HepG2 (cell line): Measurements from ENCODE around the gene ELAVL4. TPM values are rescaled to one million over a fixed set of nuclear protein-coding genes. Genes with fewer than 3 reads are reported as not detected.
A peak's percentile ranks its signal among the peaks of the same experiment; 100 is the strongest.

Experiments
- AHDC1 ChIP-seq: sonication (generic); formaldehyde crosslinking; IDR thresholded peaks from 2 replicates; pipeline ENCODE4 v1.5.1; 2020; ENCODE audit warnings: mild to moderate bottlenecking, missing genetic modification reagents, borderline replicate concordance
- BHLHE40 ChIP-seq: IDR thresholded peaks from 2 replicates; pipeline ENCODE4 v1.6.1; 2011; ENCODE audit warnings: low read length, improper control_type of control experiment
- CEBPB ChIP-seq: IDR thresholded peaks from 2 replicates; pipeline ENCODE4 v1.6.1; 2011; ENCODE audit warnings: low read depth, low read length, improper control_type of control experiment, borderline replicate concordance
- CTCF ChIP-seq: sonication (generic); formaldehyde crosslinking; IDR thresholded peaks from 2 replicates; pipeline ENCODE4 v1.5.0; 2020; ENCODE audit warnings: mild to moderate bottlenecking, missing genetic modification reagents, moderate library complexity
- FOSL2 ChIP-seq: sonication (generic); formaldehyde crosslinking; IDR thresholded peaks from 2 replicates; pipeline ENCODE4 v1.4.0; 2020; ENCODE audit warnings: missing genetic modification reagents
- GABPA ChIP-seq, 2 experiments: IDR thresholded peaks; 2 replicates each; pipeline ENCODE4 v1.6.1; 2011 to 2016; ENCODE audit warnings: low read depth in 2 of 2, low read length in 1 of 2, missing biosample characterization in 1 of 2, missing genetic modification characterization in 1 of 2
- HNF4G ChIP-seq, 2 experiments: sonication (generic) in 1 of 2; formaldehyde crosslinking in 1 of 2; IDR thresholded peaks; 2 replicates each; pipeline versions ENCODE4 v1.4.0 to v1.6.1; 2011 to 2020; ENCODE audit warnings: borderline replicate concordance in 2 of 2, low read depth in 2 of 2, mild to moderate bottlenecking in 2 of 2, low read length in 1 of 2, missing genetic modification reagents in 1 of 2, moderate library complexity in 1 of 2
- KLF16 ChIP-seq, 2 experiments: sonication (generic) in 1 of 2; formaldehyde crosslinking in 1 of 2; IDR thresholded peaks; 2 replicates each; pipeline versions ENCODE4 v1.6.1 to v1.8.0; 2016 to 2023; ENCODE audit warnings: missing genetic modification reagents in 2 of 2, missing compliant biosample characterization in 1 of 2
- POGZ ChIP-seq: sonication (generic); formaldehyde crosslinking; IDR thresholded peaks from 2 replicates; pipeline ENCODE4 v1.4.0; 2020; ENCODE audit warnings: mild to moderate bottlenecking, missing genetic modification reagents
- TARDBP ChIP-seq: sonication (generic); formaldehyde crosslinking; IDR thresholded peaks from 2 replicates; pipeline ENCODE4 v1.8.0; 2022; ENCODE audit warnings: mild to moderate bottlenecking, missing genetic modification reagents
- TFAP4 ChIP-seq: sonication (generic); IDR thresholded peaks from 2 replicates; pipeline ENCODE4 v1.6.1; 2016; ENCODE audit warnings: low read depth, borderline replicate concordance
- THAP11 ChIP-seq: IDR thresholded peaks from 2 replicates; pipeline ENCODE4 v1.6.1; 2016; ENCODE audit warnings: missing biosample characterization, missing genetic modification reagents
- ZBTB7A ChIP-seq: sonication (generic); formaldehyde crosslinking; IDR thresholded peaks from 2 replicates; pipeline ENCODE4 v1.8.0; 2022; ENCODE audit warnings: mild to moderate bottlenecking, missing genetic modification reagents
- ZBTB7B ChIP-seq: sonication (generic); formaldehyde crosslinking; IDR thresholded peaks from 2 replicates; pipeline ENCODE4 v1.4.0; 2020; ENCODE audit warnings: missing genetic modification reagents
- ZEB1 ChIP-seq: IDR thresholded peaks from 2 replicates; pipeline ENCODE4 v1.6.1; 2012; ENCODE audit warnings: mild to moderate bottlenecking, low read depth, inconsistent platforms; ENCODE audit not compliant: insufficient replicate concordance
- ZNF292 ChIP-seq: sonication (generic); formaldehyde crosslinking; IDR thresholded peaks from 2 replicates; pipeline ENCODE4 v1.8.1; 2022; ENCODE audit warnings: mild to moderate bottlenecking, low read depth, missing genetic modification reagents, borderline replicate concordance
- ZNF331 ChIP-seq: sonication (generic); formaldehyde crosslinking; IDR thresholded peaks from 2 replicates; pipeline ENCODE4 v1.4.0; 2020; ENCODE audit warnings: missing genetic modification reagents
- ZNF337 ChIP-seq: sonication (generic); formaldehyde crosslinking; IDR thresholded peaks from 2 replicates; pipeline ENCODE4 v1.5.1; 2020; ENCODE audit warnings: missing genetic modification reagents, low read depth, mild to moderate bottlenecking, borderline replicate concordance
- polyA plus RNA-seq, 8 experiments: library from polyadenylated mRNA; depleted of rRNA in 3 of 8; stranded (reverse) in 7 of 8; unstranded in 1 of 8; fragments of >200 nt; fragmentation: Illumina TruSeq in 4 of 8; extraction: Trizol in 4 of 8; gene quantifications; 2 replicates each; pipeline versions ENCODE4 v1.2.1 to v1.2.3, GENCODE V29; 2011 to 2016; ENCODE audit warnings: low read depth in 4 of 8, missing spikeins in 1 of 8, mixed read lengths in 1 of 8; ENCODE audit not compliant: insufficient read depth in 1 of 8
- total RNA-seq, 5 experiments: library from RNA; depleted of rRNA; stranded (reverse); fragments of >200 nt; fragmentation: Illumina TruSeq; extraction: Trizol; gene quantifications; 2 replicates each; pipeline ENCODE4 v1.2.3, GENCODE V29; 2016; ENCODE audit warnings: low read depth in 1 of 5

Gene ELAVL4
- total and polyA plus RNA-seq, 2 of the 13 experiments (the other 11 are each of a cell fraction or from before 2014, with no cell fraction given): not detected

GRCh38 chr1:50214717-50215116 lies 106.0 kb downstream of the ELAVL4 start (continued):
- TF ChIP-seq CTCF (CRISPR knock-in tag) (peak; percentile 24), TARDBP (CRISPR knock-in tag) (peak; percentile 62; the same call in 1 of the 2 replicates), CEBPB (peak; percentile 78), ZNF337 (no peak), ZNF292 (0 out of 2 replicates have a peak, but pooled peaks have one; percentile 36), THAP11 (CRISPR knock-in tag) (peak; percentile 29; the same call in 1 of the 2 replicates), AHDC1 (0 out of 2 replicates have a peak, but pooled peaks have one; percentile 37), HNF4G (IDR thresholded peaks at IDR 0.05; ENCODE audit: borderline replicate concordance, low read depth, low read length) (peak; percentile 88), HNF4G (CRISPR knock-in tag; IDR thresholded peaks at IDR 0.05; ENCODE audit: borderline replicate concordance, low read depth) (0 out of 2 replicates have a peak, but pooled peaks have one; percentile 58), BHLHE40 (peak; percentile 30; the same call in 1 of the 2 replicates), POGZ (CRISPR knock-in tag) (peak; percentile 45), ZEB1 (no peak), GABPA (IDR thresholded peaks at IDR 0.05; ENCODE audit: low read depth, low read length) (no peak), GABPA (CRISPR knock-in tag; IDR thresholded peaks at IDR 0.05; ENCODE audit: low read depth) (peak; percentile 81), KLF16 (CRISPR knock-in tag; IDR thresholded peaks at IDR 0.05) (0 out of 4 replicates have a peak, but pooled peaks of 1 of the 2 experiments have one; percentile 20), ZBTB7B (CRISPR knock-in tag) (peak; percentile 55; the same call in 1 of the 2 replicates), FOSL2 (0 out of 2 replicates have a peak, but pooled peaks have one; percentile 28), ZBTB7A (CRISPR knock-in tag) (0 out of 2 replicates have a peak, but pooled peaks have one; percentile 35), TFAP4 (peak; percentile 51; the same call in 1 of the 2 replicates), ZNF331 (CRISPR knock-in tag) (peak; percentile 25; the same call in 1 of the 2 replicates)
